Frontal cortex (tissue), 4 donors: ENCODE results near the gene WIZ. TPM values are rescaled to one million over a fixed set of nuclear protein-coding genes. Genes with fewer than 3 reads are reported as not detected.

ENCODE experiments used
- DNase-seq, 2 donors: peaks; one replicate each; pipeline ENCODE4 v3.0.0; 2012; ENCODE audit warnings: low spot score in 2 of 2
- FAIRE-seq: peaks from 2 replicates; lab custom pipeline; 2012; peaks lifted over from hg19 to GRCh38; lab: Jason Lieb, UNC
- small RNA-seq: library from RNA; depleted of rRNA; stranded (forward); fragments of <200 nt; gene quantifications from one replicate; pipeline ENCODE3, GENCODE V24; 2014
- total RNA-seq: library from RNA; depleted of rRNA; stranded (reverse); fragments of >200 nt; gene quantifications from one replicate; pipeline ENCODE4 v1.2.3, GENCODE V29; 2014
- donor health status: control.
- donor health status: control.
- donor health status: control.

WIZ gene
- total RNA-seq, 1 donor from 2014 or later, result 10.6 TPM

- FAIRE-seq (no peak), DNase-seq (no peak)
Measured at GRCh38 chr19:15381864-15382263, 67.9 kb downstream of the WIZ start.

GRCh38 chr19:15381429-15381828 is 68.3 kb downstream of the WIZ start:
- FAIRE-seq (no peak), DNase-seq (no peak)

DNA sequence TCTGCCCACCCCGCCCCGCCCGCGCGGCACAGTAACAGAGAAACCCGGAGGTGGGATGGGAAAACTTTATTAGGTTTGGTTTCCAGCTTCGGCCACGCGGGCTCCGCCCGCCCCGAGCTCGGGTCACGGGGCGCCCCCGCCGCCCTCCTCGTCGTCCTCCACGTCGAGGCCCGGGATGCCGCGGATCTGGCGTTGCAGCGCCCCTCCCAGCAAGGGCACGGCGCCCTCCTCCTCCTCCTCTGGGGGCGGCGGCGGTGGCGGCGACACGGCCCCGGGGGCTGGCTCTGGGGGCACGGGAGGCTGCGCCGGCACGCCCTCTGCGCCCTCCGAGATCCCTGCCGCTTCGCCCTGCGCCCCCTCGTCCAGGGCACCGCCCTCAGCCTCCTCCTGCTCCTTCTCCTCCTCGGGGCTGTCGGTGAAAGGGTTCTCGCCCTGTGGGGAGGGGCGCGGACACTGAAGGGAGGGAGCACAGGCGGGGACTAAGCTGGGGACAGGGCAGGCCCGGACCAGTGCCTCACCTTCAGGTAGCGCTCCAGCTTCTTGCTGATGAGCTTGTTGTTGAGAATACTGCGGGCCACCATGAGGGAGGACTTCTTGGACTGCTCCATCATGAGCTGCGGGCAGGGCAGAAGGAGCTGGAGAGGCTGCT is 69.6 kb downstream of the WIZ start:
- FAIRE-seq, result no peak

GRCh38 chr19:15379083-15379998 is 70.4 kb downstream of the WIZ start, which contains the start of gene AKAP8:
AKAP8 (minus strand) TSS chr19:15379787; CDS start chr19:15379731, 56 bp downstream.
- peak; percentile 99 to 100 for DNase-seq
- no peak for FAIRE-seq

More for the DNA sequence above, 69.6 kb downstream of the WIZ start:
- DNase-seq, result no peak

DNA sequence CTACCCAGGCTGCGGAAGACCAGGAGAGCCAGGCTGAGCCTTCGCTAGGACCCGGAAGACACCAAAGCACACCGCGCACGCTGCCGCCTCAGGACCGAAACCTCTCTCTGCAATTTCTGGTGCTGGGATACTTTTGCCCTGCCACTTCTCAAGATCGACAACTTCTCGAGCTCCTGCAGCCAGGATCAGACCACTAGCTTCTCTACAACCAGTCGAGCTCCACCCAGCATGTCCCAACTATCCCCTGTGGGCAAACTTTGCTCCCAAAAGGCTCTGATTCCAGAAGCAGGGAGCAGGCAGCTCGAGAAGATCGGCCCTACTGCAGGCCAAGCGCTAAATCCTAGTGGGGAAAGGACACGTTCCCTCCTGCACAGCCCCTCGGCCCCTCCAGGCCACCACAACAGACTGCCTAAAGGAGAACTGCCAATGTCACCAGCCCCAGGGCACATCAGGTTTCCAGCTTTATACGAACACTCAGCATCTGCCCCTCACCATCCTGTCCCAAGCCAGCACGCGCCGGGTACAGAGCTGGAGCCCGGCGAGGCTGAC is 71.1 kb downstream of the WIZ start:
- peak; percentile 58 to 61 for DNase-seq

GRCh38 chr19:15374796-15375440 is 74.8 kb downstream of the WIZ start:
- DNase-seq, result no peak
- FAIRE-seq, result no peak

More for the DNA sequence above, 71.1 kb downstream of the WIZ start:
- no peak for FAIRE-seq

GRCh38 chr19:15374105-15374651 is 75.6 kb downstream of the WIZ start:
- DNase-seq, result no peak
- FAIRE-seq, result no peak

- DNase-seq, result no peak
- no peak for FAIRE-seq
Measured at GRCh38 chr19:15373644-15374043, 76.1 kb downstream of the WIZ start.

- DNase-seq (no peak), FAIRE-seq (no peak)
Measured at GRCh38 chr19:15372891-15373301, 76.9 kb downstream of the WIZ start.

DNA sequence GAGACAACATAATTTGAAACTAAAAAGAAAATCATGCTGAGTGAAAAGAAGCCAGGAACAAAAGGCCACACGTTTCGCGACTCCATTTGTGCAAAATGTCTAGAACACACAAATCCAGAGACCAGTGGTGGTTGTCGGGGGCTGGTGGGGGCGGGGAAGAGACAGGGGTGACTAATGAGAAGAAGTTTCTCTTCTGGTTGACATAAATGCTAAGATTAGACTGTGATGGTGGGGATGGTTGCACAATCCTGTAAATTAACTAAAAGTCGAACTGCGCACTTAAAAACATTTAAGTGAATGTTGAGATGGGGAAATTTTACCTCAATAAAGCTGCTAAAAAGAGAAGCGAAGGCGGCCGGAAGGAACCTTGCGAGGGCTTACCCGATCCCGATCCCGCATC is 77.3 kb downstream of the WIZ start:
- FAIRE-seq, result no peak
- DNase-seq, result no peak

DNA sequence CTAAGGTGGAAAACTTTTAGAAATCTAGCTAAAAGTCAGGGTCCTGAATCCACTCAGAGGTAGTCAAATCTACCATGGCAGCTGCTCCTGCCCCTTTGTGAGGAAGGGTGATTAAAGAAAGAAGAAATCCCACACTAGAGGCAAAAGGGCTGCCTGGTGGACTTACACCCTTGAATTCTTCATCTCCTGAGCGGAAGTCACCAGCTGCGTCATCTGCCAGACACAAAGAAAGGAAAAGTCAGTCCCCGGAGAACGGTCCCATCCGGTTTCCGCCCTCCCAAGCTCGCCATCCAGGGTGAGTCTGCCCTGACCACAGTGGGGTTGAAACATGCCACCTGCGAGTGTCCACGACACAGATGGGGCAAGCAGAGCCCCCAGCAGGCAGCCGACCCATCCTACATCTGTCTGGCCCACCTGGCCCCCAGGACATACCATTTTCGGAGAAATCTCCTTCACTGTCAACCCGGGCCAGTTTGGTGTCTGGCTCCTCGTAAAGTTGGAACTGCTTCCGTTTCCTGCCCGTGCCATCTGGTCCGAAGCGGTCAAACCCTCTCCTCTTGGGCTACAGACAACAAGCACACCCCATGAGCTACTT is 77.9 kb downstream of the WIZ start:
- FAIRE-seq (no peak), DNase-seq (no peak)

DNA sequence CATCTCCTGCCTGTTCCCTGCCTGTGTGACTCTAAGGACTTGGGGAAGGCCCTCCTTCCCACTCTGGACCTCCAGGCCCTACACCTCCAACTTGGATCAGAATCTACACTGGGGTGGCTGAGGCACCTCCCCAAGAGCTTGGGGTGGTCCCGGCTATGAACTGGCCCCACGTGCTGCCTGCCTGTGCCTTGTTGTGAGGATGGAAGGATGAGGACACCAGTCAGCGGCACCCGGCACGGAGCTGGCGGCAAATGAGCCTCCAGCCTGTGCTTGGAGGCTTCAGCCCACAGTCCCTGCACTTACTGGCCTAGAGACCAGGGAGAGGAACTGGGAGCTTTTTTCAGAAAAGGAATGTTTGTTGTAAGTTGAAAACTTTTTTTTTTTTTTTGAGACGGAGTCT is 78.6 kb downstream of the WIZ start:
- FAIRE-seq, result no peak

More for the DNA sequence above, 78.6 kb downstream of the WIZ start:
- no peak for DNase-seq

Small RNAs within 50 kb of the gene (small RNA-seq; reads per million reads assigned to genes)
- gene MIR1470, result not detected

Other genes with a start within 250 kb of the WIZ start
- gene NOTCH3, start 249.0 kb downstream of the WIZ start, total RNA-seq, result 6.9 TPM
- under 0.01 TPM for gene EPHX3, start 217.5 kb downstream of the WIZ start, total RNA-seq
- gene BRD4, start 117.4 kb downstream of the WIZ start, total RNA-seq, result 11.4 TPM
- 9.8 TPM for gene AKAP8, start 70.2 kb downstream of the WIZ start, total RNA-seq
- gene AKAP8L, start 31.0 kb downstream of the WIZ start, total RNA-seq, result 65.2 TPM
- 0.41 TPM for gene RASAL3, start 14.6 kb upstream of the WIZ start, total RNA-seq
- gene PGLYRP2, start 29.5 kb upstream of the WIZ start, total RNA-seq, result not detected
- gene CYP4F22, start 58.6 kb upstream of the WIZ start, total RNA-seq, result not detected
- gene CYP4F8, start 165.3 kb upstream of the WIZ start, total RNA-seq, result not detected
- not detected for gene CYP4F3, start 190.9 kb upstream of the WIZ start, total RNA-seq
- 0.41 TPM for gene CYP4F12, start 223.1 kb upstream of the WIZ start, total RNA-seq